GM18517 (cell line): ENCODE measurements around the gene SORCS1.

Experiments
- ATAC-seq: cut with Tn5 transposase; IDR thresholded peaks from one replicate; pipeline ENCODE4 v1.9.1; 2021; ENCODE audit warnings: mild to moderate bottlenecking, moderate library complexity; ENCODE audit not compliant: unreplicated experiment

Gene SORCS1

DNA sequence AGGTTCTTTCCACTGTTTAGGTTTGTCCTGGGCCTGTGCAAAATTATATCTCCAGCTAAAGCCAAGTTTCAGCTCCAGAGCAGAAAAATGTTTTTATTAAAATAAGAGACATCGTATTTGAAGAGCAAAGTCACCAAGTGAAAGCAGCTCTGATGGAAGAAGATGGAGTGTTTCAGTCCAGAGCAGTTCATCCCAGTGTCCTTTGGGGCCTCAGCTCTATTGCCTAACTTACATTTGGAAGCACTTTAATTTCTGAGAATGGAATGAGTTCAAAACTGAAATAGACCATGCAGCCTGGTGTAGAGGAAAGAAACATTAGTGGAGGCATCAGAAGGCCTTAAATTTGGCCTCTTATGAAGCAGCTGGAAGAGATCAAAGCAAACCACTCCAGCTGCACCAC lies 545.2 kb downstream of the SORCS1 start:
- no peak for ATAC-seq

DNA sequence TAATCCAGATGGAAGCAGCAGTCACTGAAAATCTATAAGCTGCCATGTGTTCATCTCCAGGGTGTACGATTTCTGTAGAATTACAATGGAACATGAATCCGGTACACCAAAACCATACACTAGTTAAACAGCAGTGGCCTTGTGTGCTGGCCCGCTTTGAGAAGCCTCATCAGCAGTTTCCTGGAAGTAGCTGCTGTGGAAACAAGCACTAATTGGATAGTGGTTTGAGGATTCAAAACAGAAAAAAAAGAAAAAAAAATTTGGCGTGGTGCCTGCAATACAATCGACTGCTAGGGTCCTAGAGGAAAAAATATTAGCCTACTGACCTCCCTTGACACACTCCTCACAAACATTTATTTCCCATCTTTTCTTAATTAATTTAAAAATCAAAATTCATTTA lies 545.9 kb downstream of the SORCS1 start:
- ATAC-seq, result no peak

DNA sequence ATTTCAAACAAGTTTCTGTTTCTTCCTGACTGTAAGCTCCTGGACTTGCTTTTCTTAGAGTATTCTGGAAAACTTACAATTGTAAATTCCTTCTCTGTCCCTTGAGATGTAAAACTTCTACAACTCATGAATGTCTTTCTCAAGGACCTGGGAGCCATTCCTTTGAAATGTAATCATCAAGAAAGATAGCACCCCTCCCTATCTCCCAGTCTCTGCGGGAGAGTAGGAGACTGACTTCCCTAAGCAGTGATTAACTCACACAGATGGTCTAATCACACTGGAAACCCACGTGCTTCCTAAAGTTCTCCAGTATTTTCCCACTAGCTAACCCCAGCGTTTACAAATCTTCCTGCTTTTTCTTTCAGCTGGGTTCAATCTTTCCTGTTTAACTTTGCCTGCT lies 549.4 kb downstream of the SORCS1 start:
- ATAC-seq, result no peak

DNA sequence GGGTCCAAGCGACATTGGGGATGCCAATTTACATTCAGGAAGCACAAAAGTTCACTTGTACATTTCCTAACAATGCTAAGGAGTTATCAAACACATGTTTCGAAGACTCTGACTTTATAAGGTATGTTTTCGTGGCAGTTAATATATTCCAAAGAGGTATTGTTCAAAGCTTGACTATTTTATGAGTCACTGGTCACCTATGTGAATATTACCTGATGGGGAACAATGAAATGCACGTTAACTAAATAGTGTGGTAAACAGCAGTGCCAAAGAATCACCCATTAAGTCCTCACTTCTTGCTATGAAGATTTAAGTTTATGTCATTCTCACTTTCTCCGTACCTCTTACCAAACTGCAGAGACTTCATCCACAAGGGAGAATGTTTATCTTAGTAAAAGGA lies 550.2 kb downstream of the SORCS1 start:
- ATAC-seq, result no peak

DNA sequence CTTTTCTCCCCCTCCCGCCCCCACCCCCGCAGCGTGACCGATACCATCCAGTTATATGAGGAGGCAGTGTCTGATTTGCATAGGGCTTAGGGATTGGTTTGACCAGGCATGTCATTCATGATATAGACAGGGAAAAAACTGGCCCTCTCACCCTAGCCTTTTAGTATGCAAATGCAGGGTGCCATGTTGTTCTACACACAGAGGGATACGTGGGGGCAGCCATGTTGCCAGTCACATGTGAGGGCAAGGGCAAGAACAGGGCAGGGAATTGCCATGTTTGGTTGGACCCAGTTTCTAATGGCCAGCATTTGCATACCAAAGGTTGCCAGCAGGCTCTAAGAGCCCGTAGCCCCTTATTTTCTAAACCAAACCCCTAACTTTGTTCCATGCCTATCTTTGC lies 552.1 kb downstream of the SORCS1 start:
- no peak for ATAC-seq

DNA sequence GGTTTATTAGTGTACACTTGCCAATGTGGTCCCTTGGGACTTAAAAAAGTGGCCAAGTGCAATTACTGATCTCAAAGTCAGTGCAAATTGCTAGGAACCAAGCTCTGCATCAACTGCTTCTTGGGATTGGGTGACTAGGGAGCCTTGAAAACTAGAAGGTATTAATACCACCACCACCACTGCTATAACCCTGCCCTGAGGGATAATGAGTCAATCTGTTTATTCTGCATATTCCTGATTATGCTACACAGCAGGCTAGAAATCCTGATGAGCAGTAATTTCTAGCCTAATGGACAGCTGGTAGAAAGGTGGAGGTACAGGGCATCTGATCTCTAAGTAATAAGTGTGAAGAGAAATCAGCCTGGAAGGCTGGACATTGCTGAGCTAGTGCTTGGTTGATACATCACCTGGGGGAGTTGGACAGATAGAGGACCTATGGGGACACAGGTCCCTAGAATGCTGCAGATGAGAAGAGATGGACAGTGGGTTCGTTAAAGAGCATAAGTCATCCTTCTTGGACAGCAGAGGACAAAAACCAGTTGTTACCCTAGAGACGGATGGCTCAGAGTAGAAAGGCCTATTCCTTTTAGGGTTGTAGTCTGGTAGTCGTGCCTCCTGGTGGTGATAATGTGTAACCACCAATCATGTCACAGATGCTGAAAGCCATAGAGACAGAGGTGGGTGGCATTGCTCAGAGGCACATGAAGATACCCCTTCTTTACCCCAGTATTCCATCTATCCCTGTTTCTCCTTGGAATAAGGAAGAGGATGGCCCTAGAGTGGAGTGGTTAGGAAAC lies 554.8 kb downstream of the SORCS1 start:
- no peak for ATAC-seq

DNA sequence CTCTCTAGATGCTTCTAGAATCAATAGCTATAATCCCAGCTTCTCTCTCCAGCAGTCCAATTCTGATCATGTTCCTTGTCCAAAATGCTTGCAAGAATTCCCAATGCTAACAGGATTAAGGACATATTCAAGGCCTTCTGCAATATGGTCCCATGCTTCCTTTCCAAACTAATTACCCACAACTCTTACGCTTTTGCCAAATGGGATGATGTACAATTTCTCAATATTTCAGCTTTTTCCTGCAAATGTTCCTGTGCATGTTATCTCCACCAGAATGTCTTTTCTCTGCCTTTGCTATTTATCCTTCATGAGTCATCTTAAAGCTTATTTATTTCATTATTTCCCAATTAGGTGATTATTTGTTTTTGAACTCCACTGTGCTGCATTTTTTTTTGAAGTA lies 556.4 kb downstream of the SORCS1 start:
- ATAC-seq, result no peak

DNA sequence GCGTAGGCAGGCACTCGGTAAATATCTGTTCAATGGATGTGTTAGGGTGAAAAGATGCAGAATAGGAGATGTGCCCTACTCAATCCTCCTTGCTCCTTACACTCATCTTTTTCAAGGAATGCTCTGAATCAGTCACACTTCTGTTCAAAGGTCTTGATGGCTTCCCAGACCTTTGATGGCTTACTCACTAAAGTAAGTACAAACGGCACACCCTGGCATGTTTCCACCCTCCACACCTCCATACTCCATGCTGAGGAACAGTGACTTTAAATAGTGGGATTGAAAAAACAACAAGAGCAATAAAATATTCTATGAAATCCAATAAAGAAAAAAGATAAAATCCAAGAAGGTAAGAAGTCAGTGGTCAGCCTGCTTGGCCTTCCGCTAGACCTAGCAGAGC lies 569.2 kb downstream of the SORCS1 start:
- ATAC-seq, result no peak

DNA sequence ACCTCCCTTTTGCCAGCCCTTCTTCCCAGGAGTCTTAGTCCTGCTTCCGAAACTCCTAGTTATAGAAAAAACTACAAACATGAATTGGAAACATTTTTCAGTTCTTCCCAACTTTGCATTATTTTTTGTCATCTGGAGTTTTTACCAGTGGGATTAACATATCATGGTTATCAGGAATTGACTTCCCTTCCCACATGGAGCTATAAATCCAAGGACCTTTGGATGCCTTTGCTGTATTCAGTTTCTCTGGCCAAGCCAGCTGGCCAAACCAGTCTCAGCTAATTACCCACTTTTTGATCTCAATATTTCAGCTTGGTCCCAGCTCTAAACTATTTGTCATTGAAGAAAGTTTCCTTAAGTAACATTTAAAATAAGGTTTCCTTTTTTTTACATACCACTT lies 570.6 kb downstream of the SORCS1 start:
- no peak for ATAC-seq

DNA sequence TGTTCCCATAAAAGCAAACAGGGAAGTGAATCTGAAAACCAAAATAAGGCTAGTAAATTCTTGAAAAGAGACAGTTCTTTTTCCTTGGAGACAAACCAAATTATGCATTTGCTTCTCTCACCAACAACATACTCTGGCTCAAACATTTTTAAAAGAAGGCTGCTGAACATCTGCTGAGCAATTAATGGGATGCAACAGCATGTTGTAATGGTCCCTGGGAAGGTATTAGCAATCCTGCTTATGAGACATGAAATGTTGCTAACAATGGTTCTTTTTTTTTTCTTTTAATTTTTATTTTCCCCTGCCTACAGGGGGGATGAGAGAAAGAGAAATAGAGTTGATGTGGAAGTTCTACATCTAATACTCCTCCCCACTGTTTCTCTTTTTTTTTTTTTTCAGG lies 572.1 kb downstream of the SORCS1 start:
- no peak for ATAC-seq

DNA sequence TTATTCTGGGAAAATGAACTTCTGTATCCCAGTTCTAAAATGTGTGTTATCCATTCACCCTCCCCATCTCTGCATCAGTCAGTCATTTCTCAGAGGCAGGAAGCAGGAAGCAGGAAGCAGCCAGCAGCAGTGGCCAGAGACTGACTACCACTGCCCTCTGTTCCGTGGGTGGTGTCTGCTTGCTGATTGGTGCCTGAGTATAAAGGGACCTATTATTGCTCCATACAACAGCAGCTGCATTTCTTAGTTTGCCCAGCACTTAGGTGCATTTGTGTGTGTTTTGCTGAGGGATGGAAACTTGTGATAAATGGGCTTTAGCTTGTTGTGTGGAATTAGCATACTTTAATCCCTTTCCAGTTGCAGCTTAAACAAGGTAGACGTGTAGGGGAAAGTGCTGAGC lies 582.2 kb downstream of the SORCS1 start:
- no peak for ATAC-seq

DNA sequence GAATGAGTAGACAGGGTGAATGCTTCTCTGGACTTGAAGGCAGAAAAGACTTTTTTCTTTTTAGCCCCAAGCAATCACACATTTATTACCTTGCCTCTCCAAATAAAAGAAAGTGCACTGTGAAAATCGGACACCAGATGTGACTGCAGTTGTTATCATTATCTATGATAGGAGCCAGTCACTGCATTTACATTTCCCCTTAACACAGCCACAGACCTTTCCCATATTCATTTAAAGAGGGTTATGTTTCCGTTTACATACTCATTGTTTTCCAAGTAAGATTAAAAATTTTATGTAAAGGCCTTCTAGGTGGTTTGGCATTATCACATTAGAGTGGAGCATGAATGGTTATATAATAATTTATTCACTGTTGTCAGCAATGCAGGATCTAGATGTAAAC lies 586.8 kb downstream of the SORCS1 start:
- ATAC-seq, result no peak

DNA sequence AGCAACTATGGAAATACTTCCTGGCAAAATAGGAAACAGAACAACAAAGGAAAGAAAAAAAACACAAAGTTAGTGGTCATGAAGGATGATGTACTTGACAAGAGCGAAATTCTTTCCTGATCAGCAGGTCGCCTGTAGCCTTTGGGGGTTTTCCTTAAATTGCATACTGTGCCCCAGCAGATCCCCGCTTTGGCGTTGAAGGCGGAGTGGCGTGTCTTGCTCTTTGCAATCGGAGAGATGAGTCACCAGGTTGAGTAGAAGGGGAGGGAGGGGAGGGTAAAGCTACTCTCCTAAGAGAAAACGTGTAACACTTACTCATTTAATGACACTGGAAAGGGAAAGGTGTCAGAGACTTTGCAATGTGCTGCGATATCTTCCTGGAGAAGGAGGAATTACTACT lies 587.2 kb downstream of the SORCS1 start:
- no peak for ATAC-seq

DNA sequence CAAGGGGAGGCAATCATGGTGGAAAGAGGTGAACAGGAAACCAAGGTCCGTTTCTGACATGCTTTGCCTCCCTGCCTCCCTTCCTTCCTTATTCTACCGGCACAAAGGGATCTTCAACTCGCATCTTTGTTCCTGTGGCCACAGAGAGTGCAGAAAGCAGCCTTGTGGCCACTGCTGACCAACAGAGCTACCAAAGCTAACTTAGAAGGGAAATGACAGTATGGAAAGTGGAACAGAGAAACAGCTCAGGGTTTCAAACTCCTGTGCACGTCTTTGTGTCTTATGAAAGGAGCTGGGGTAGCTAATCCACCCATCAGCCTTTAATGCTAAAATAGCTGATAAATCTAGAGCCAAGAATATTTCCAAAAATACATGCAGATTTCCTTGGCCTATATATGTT lies 588.0 kb downstream of the SORCS1 start:
- ATAC-seq, result no peak

DNA sequence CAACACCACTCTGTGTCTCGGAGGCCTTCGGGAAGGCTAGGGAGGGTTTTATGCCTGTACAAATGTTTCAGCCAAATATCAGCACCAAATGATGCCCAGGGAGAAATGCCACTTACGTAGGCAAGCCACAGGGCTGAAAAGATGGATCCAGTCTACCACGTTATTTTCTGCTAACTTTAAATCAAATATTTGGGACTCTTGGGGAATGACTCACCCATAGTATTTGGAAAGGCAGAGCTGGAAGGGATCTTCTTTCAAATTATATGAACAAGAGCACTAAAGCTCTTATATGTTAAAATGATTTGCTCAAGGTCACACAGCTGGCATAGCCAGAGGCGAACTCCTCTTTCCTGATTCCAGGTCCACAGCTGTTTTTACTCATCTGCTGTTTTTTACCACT lies 591.4 kb downstream of the SORCS1 start:
- no peak for ATAC-seq

DNA sequence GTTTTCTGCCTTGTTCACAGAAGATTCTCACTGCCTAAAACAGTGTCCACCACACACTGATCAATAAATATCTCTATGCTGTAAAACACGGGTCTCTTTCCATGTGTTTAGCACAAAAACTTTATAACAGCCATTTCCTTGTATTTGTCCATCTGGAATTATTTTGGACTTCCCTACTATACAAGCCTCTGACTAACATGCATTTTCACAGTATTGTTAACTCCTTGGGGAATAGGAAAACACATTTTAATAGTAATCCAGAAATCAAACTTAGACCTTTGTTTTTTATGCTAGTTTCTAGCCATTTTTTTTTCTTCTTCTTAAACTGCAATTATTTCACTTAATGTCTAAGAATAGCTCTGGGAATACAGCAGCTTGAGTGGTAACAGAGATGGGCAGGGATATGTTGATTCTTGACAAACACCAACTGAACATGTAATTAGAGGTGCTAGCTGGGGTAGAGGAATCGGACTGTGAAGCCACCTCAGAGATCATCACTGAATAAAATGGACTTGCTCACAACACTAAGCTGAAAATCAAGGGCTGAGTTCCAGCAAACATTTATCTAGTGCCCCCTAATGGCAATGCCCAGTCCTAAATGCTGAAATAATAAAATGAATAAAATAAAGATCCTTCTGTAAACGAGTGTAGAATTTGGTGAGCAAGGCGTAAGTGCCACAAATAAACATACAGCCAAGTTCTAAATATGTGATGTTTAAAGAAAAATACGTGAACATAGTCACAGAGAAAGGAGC lies 593.1 kb downstream of the SORCS1 start:
- ATAC-seq, result no peak

DNA sequence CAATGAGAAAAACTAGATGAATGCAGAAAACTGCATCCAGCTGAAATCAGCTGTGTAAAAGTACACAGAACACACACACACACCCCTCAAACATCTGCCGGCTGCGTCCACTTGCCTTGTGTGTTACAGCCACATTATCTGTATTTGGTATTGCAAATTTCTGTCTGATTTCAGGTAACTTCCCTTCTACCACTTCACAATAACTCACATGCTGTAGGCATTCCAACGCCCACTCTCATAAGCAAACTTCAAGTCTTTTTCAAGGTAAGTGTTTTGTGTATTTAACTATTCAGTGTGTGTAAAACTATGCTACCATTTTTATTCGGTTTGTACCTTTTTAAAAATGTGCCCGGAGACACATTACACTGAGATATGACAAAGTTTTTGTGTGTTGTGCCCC lies 594.2 kb downstream of the SORCS1 start:
- no peak for ATAC-seq

DNA sequence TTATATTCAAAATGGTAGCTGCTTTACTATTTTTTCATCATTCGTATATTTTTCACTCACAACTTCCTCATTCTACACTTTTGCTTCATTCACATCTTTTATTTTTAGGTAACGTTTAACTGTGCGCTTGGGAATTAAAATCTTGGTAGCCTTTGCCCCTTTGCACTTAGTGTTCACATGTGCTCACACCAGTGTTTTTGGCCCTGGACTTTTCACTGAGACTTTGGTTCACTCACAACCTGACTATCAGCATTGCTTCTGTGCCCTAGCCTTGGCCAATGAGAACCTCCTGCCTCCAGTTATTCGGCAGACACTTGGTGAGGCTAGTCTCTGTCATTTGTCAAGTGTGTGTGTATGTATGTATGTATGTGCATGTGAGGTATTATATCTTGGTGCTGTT lies 596.9 kb downstream of the SORCS1 start:
- ATAC-seq, result no peak

DNA sequence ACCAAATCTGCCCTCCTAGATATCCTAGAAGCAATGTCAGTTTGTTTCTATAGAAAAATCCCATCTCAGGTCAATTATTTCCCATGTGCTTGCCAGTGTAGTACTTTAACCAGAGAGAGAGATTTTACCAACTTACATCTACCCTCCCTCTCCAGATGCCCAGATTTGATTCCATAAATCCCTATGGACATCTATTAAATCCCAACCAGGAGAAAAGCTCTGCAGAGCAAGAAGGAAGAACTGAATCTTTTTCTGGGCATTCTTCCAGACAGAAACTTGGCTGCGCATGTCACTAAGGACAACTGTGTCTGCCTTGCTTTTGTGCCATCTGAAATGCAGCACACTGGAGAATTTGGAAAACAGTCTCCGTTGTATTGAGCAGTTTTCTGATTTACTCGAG lies 597.6 kb downstream of the SORCS1 start:
- no peak for ATAC-seq

DNA sequence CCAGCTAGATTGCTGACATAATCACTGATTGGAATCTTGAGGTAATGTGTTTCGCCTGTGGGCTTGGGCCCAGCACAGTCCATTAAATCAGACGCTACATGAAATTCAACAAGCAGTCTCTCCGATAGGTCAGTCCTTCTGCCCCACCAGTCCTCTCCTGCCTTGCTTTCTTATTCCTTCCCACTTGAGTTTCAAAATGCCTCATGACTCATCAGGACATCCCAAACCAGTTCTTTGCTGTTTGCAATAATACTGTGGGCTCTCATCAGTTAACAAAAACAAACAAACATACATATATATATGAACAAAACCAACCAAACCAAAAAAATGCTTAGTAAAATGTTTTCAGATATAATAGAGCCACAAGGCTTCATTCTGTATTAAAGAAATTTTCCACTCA lies 599.0 kb downstream of the SORCS1 start:
- no peak for ATAC-seq

DNA sequence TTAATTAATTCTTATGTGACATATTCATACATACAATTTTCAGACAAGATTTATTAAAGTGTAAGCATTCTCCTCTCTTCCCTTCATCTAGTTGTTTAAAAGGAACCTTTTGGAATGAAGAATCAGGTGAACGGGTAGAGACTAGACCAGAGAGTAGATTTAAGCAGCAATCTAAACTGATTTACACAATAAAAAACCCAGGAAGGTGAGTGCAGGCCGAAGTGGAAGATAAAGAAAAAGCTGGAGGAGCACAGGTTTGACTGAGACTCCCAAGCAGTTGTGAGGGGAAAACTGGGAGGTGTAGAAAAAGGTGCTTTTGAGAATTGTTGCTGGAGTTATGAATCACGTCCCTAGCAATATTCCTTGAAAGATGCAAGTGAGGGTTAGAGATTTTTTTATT lies 601.1 kb downstream of the SORCS1 start:
- ATAC-seq, result no peak

DNA sequence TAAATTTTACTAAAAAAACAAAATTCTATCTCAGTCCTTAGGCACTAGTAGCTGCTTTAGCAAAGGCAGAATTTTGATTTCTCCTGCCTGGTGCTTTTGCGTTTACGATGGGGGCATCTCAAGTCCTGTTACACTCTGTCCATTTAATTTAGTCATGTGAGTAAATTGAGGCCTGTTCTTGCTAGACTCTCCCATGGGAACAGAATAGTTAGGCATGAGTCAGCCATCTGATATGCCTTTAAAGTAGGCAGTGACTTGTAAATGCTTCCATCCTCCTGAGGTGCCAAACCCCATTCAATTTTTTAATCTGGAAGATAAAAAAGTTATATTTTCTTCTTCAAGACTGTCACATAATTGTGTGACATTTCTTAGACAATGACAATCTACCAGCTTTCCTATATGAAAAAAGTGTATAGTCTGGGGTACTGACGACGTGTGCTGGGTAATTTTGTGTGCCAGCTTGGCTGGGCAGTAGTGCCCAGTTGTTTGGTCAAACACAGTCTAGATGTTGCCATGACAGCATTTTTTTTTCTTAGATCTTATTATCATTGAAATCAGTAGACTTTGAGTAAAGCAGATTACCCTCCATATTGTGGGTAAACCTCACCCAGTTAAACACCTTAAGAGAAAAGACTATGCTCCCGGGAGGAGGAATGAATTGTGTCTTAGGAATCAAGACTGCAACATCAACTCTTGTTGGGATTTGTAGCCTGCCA lies 603.4 kb downstream of the SORCS1 start:
- ATAC-seq, result no peak
